HEK293T (cell line): ENCODE results near the gene CADM2.
"Not testable (repeated sequence)": the region's sequence is repeated elsewhere in the genome, so short reads cannot be mapped to it uniquely, and the experiment has no call there.

Experiments
- CTCF ChIA-PET: fragments of 350-600 bp; formaldehyde crosslinking; extraction: SDS; loops from one replicate; lab custom pipeline; 2021; ENCODE audit warnings: antibody characterized with exemption, inconsistent platforms; lab: Yijun Ruan, JAX
- POLR2A ChIA-PET: fragments of 350-600 bp; formaldehyde crosslinking; extraction: SDS; loops from one replicate; lab custom pipeline; 2020; ENCODE audit warnings: antibody characterized with exemption, inconsistent platforms; lab: Yijun Ruan, JAX
- DNase-seq: peaks from one replicate; pipeline ENCODE4 v3.0.0; 2012; ENCODE audit warnings: mixed read lengths; ENCODE audit errors: extremely low spot score
- ARNT ChIP-seq: fragments of 450-650 bp; IDR thresholded peaks from 2 replicates; pipeline ENCODE4 v1.6.1; 2017; ENCODE audit warnings: mild to moderate bottlenecking
- BHLHE40 ChIP-seq: fragments of 450-650 bp; IDR thresholded peaks from 2 replicates; pipeline ENCODE4 v1.6.1; 2016; ENCODE audit warnings: mild to moderate bottlenecking, moderate library complexity, borderline replicate concordance
- CTBP1 ChIP-seq: fragments of 450-650 bp; IDR thresholded peaks from 2 replicates; pipeline ENCODE4 v1.6.1; 2016; ENCODE audit warnings: borderline replicate concordance
- ELF4 ChIP-seq: fragments of 450-650 bp; IDR thresholded peaks from 2 replicates; pipeline ENCODE4 v1.6.1; 2017; ENCODE audit warnings: antibody characterized with exemption
- FOXA1 ChIP-seq: fragments of 450-650 bp; IDR thresholded peaks from 2 replicates; pipeline ENCODE4 v1.6.1; 2016; ENCODE audit warnings: mild to moderate bottlenecking
- FOXK2 ChIP-seq: fragments of 450-650 bp; IDR thresholded peaks from 2 replicates; pipeline ENCODE4 v1.6.1; 2016; ENCODE audit warnings: mild to moderate bottlenecking
- FOXM1 ChIP-seq: fragments of 450-650 bp; IDR thresholded peaks from 2 replicates; pipeline ENCODE4 v1.6.1; 2017; ENCODE audit warnings: mild to moderate bottlenecking, borderline replicate concordance
- HDGF ChIP-seq: fragments of 450-650 bp; IDR thresholded peaks from 2 replicates; pipeline ENCODE4 v1.6.1; 2017; ENCODE audit warnings: antibody characterized with exemption, borderline replicate concordance
- L3MBTL2 ChIP-seq: fragments of 450-650 bp; conservative IDR thresholded peaks from 2 replicates; pipeline ENCODE4 v1.6.1; 2016; ENCODE audit warnings: mild to moderate bottlenecking
- LEF1 ChIP-seq: fragments of 450-650 bp; IDR thresholded peaks from 2 replicates; pipeline ENCODE4 v1.6.1; 2017; ENCODE audit warnings: mild to moderate bottlenecking, borderline replicate concordance
- NFRKB ChIP-seq: fragments of 450-650 bp; IDR thresholded peaks from 2 replicates; pipeline ENCODE4 v1.6.1; 2016; ENCODE audit warnings: mild to moderate bottlenecking, moderate library complexity
- PKNOX1 ChIP-seq: fragments of 450-650 bp; IDR thresholded peaks from 2 replicates; pipeline ENCODE4 v1.6.1; 2016
- SP1 ChIP-seq: fragments of 450-650 bp; IDR thresholded peaks from 2 replicates; pipeline ENCODE4 v1.6.1; 2017
- SUZ12 ChIP-seq: fragments of 450-650 bp; IDR thresholded peaks from 2 replicates; pipeline ENCODE4 v1.6.1; 2016; ENCODE audit warnings: mild to moderate bottlenecking
- TARDBP ChIP-seq: fragments of 450-650 bp; IDR thresholded peaks from 2 replicates; pipeline ENCODE4 v1.6.1; 2016
- ZNF384 ChIP-seq: fragments of 450-650 bp; IDR thresholded peaks from 2 replicates; pipeline ENCODE4 v1.6.1; 2016

CADM2 gene

GRCh38 chr3:85495602-85496001 lies 536.8 kb downstream of the CADM2 start:
- CTCF ChIA-PET = no interaction called here
- DNase-seq = no peak

GRCh38 chr3:85498177-85498576 lies 539.4 kb downstream of the CADM2 start:
- ChIA-PET CTCF (no interaction called here), POLR2A (no interaction called here)

More at GRCh38 chr3:85495602-85496001, 536.8 kb downstream of the CADM2 start:
- no peak for TF ChIP-seq SP1
- no peak for TF ChIP-seq FOXM1
- TF ChIP-seq HDGF = no peak
- no peak for TF ChIP-seq ZNF384
- no peak for TF ChIP-seq TARDBP
- TF ChIP-seq CTBP1 = no peak
- TF ChIP-seq SUZ12 = no peak
- TF ChIP-seq L3MBTL2 = no peak
- no peak for TF ChIP-seq FOXA1
- TF ChIP-seq BHLHE40 = no peak
- TF ChIP-seq ARNT = no peak
- POLR2A ChIA-PET = no interaction called here

GRCh38 chr3:85502148-85502875 lies 543.5 kb downstream of the CADM2 start:
- TF ChIP-seq ELF4 (no peak), NFRKB (no peak), SUZ12 (no peak), L3MBTL2 (no peak), SP1 (no peak), BHLHE40 (no peak), HDGF (no peak), FOXA1 (no peak), FOXM1 (no peak), FOXK2 (no peak), PKNOX1 (no peak), TARDBP (no peak), LEF1 (no peak), ARNT (no peak), CTBP1 (no peak), ZNF384 (no peak)
- DNase-seq = no peak
- CTCF ChIA-PET = no interaction called here
- POLR2A ChIA-PET = no interaction called here

More at GRCh38 chr3:85498177-85498576, 539.4 kb downstream of the CADM2 start:
- no peak for TF ChIP-seq PKNOX1
- TF ChIP-seq SP1 = no peak
- no peak for TF ChIP-seq ELF4
- no peak for TF ChIP-seq HDGF
- no peak for TF ChIP-seq L3MBTL2
- TF ChIP-seq CTBP1 = no peak
- TF ChIP-seq FOXA1 = no peak
- DNase-seq = no peak

- DNase-seq, CTCF ChIA-PET: not testable (repeated sequence)
Observed at GRCh38 chr3:85504129-85504784, 545.5 kb downstream of the CADM2 start.

GRCh38 chr3:85504785-85505511 lies 546.2 kb downstream of the CADM2 start:
- CTCF ChIA-PET, POLR2A ChIA-PET, DNase-seq: not testable (repeated sequence)

More at GRCh38 chr3:85504129-85504784, 545.5 kb downstream of the CADM2 start:
- POLR2A ChIA-PET = not testable (repeated sequence)

GRCh38 chr3:85507052-85507451 lies 548.3 kb downstream of the CADM2 start:
- POLR2A ChIA-PET, CTCF ChIA-PET, DNase-seq: not testable (repeated sequence)

GRCh38 chr3:85508659-85509058 lies 549.9 kb downstream of the CADM2 start:
- TF ChIP-seq PKNOX1 (no peak), SP1 (no peak), NFRKB (no peak), CTBP1 (no peak), FOXM1 (no peak), LEF1 (no peak), TARDBP (no peak), HDGF (no peak), SUZ12 (no peak), FOXA1 (no peak)
- POLR2A ChIA-PET = no interaction called here
- DNase-seq = no peak
- CTCF ChIA-PET = no interaction called here
